ENCODE data around the gene TMEM14C.

The TMEM14C gene

DNA sequence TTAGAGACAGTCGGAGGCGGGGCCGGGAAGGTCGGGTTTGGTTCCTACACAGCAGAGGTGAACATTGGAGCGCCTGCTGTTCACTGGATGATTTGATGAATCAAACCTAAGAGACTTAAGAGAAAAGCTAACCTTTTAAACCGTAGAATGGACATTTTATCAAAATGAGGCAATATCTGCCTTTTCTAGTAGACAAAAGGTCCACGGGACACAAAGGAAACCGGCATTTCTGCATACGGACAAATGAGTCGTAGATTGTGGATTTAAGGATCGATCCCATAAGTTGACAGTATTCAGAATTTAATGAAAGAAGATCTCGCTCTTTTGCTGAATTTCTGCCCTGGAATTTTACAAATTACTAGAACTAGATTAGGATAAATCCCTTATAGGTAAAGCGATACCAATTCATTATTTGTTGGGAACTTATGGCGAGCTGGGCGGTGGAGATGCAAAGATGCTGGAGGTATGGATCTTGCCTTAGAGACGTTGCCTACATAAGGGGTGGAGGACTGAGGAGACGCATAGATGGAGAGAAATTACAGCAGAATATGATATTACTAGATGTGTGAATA is 27.7 kb upstream of the TMEM14C start:
- DNase-seq, result peak; percentile 41 to 61
- no peak for TF ChIP-seq POLR2A (IDR thresholded peaks at IDR 0.05; ENCODE audit: low read length)
- no peak for TF ChIP-seq GATA1 (IDR thresholded peaks at IDR 0.05; ENCODE audit: low read depth, low read length)

- TF ChIP-seq GATA1 (IDR thresholded peaks at IDR 0.05; ENCODE audit: low read depth, low read length) (no peak), POLR2A (IDR thresholded peaks at IDR 0.05; ENCODE audit: low read length) (no peak)
- no peak for DNase-seq
Measured at GRCh38 chr6:10696655-10697054, 26.2 kb upstream of the TMEM14C start.

DNA sequence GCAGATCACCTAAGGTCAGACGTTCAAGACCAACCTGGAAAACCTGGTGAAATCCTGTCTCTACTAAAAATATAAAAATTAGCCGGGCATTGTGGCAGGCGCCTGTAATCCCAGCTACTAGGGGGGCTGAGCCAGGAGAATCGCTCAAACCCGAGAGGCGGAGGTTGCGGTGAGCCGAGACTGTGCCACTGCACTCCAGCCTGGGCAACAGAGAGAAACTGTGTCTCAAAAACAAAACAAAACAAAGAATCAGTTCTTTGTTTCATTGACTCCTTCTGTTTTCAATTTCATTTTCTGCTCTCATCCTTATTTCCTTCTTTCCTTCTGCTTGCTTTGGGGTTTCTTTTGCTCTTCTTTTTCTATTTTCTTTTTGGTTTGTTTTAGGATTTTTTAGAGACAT is 8.9 kb upstream of the TMEM14C start:
- DNase-seq, result no peak
- TF ChIP-seq GATA1 (IDR thresholded peaks at IDR 0.05; ENCODE audit: low read depth, low read length) (no peak), POLR2A (IDR thresholded peaks at IDR 0.05; ENCODE audit: low read length) (no peak)

- DNase-seq, result peak; percentile 61 to 72
- TF ChIP-seq POLR2A (IDR thresholded peaks at IDR 0.05; ENCODE audit: low read length), result no peak
- TF ChIP-seq GATA1 (IDR thresholded peaks at IDR 0.05; ENCODE audit: low read depth, low read length), result no peak
Measured at GRCh38 chr6:10719296-10719963, 3.4 kb upstream of the TMEM14C start.

DNA sequence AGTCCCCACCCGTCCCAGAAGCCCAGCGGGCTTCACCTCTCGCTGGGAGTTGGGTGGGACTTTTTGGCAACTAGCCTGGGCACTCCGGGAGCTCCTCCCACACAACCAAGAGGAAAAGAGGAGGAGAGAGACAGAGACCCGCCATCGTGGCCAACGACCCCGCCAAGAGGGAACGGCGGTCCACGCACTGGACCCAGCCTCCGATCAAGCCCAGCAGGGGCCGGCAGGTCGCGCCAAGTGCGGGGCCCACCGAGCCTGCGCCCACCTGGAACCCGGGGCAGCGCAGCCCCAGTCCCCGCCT is 3.0 kb upstream of the TMEM14C start:
- TF ChIP-seq GATA1 (IDR thresholded peaks at IDR 0.05; ENCODE audit: low read depth, low read length) (no peak), POLR2A (IDR thresholded peaks at IDR 0.05; ENCODE audit: low read length) (no peak)
- peak in 1 of 2 experiments; percentile 57 for DNase-seq

- DNase-seq, result peak; percentile 74 to 76
- TF ChIP-seq POLR2A (IDR thresholded peaks at IDR 0.05; ENCODE audit: low read length) (peak; percentile 43), GATA1 (IDR thresholded peaks at IDR 0.05; ENCODE audit: low read depth, low read length) (no peak)
Measured at GRCh38 chr6:10720265-10720959, 2.5 kb upstream of the TMEM14C start.

- DNase-seq, result peak; percentile 46 to 71
- TF ChIP-seq POLR2A (IDR thresholded peaks at IDR 0.05; ENCODE audit: low read length), result peak; percentile 79
Measured at GRCh38 chr6:10720960-10721849, 1.7 kb upstream of the TMEM14C start.

- peak in 1 of 2 experiments; percentile 37 for DNase-seq
- TF ChIP-seq POLR2A (IDR thresholded peaks at IDR 0.05; ENCODE audit: low read length) (peak; percentile 49), GATA1 (IDR thresholded peaks at IDR 0.05; ENCODE audit: low read depth, low read length) (no peak)
Measured at GRCh38 chr6:10721850-10722569, 860 bp upstream of the TMEM14C start.

DNA sequence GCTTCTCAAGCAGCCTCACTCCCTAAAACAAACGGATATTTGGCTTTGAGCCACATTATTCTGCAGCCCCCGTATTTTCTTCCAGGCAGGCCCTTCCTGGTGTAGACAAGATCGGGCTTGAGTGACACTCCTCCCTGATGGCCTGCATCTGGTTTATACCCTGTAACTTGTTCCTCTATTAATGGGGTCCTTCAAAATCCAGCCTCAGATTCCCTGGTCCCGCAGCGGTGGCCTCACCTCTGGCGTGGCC is 375 bp upstream of the TMEM14C start:
- TF ChIP-seq POLR2A (IDR thresholded peaks at IDR 0.05; ENCODE audit: low read length) (no peak), GATA1 (IDR thresholded peaks at IDR 0.05; ENCODE audit: low read depth, low read length) (no peak)
- DNase-seq, result no peak

DNA sequence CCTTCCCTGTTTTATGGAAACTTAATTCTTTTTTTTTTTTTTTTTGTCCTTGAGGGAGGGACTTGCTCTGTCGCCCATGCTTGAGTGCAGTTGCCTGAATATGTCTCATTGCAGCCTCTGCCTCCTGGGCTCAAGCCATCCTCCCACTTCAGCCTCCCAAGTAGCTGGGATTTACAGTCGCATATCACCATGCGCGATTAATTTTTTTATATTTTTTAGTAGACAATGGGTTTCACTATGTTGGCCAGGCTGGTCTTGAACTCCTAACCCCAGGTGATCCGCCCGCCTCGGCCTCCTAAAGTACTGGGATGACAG is 654 bp downstream of the TMEM14C start:
- TF ChIP-seq GATA1 (IDR thresholded peaks at IDR 0.05; ENCODE audit: low read depth, low read length) (no peak), POLR2A (IDR thresholded peaks at IDR 0.05; ENCODE audit: low read length) (no peak)
- DNase-seq, result peak; percentile 58 to 65

GRCh38 chr6:10725044-10725443 is 2.2 kb downstream of the TMEM14C start:
- TF ChIP-seq GATA1 (IDR thresholded peaks at IDR 0.05; ENCODE audit: low read depth, low read length) (peak; percentile 64), POLR2A (IDR thresholded peaks at IDR 0.05; ENCODE audit: low read length) (peak; percentile 64)
- DNase-seq, result peak; percentile 81 to 97

GRCh38 chr6:10725716-10726115 is 2.8 kb downstream of the TMEM14C start:
- DNase-seq, result peak in 1 of 2 experiments; percentile 41
- TF ChIP-seq POLR2A (IDR thresholded peaks at IDR 0.05; ENCODE audit: low read length) (no peak), GATA1 (IDR thresholded peaks at IDR 0.05; ENCODE audit: low read depth, low read length) (no peak)

- TF ChIP-seq POLR2A (IDR thresholded peaks at IDR 0.05; ENCODE audit: low read length), result no peak
- no peak for TF ChIP-seq GATA1 (IDR thresholded peaks at IDR 0.05; ENCODE audit: low read depth, low read length)
- DNase-seq, result no peak
Measured at GRCh38 chr6:10730254-10730653, 7.4 kb downstream of the TMEM14C start.

All from erythroblast (primary cell).